Peyer's patch (tissue), 4 donors: ENCODE results near the gene RABEPK. TPM values are rescaled to one million over a fixed set of nuclear protein-coding genes. Genes with fewer than 3 reads are reported as not detected.

ENCODE experiments used
- DNase-seq, 3 donors: peaks; one replicate each; pipeline ENCODE4 v3.0.0-alpha.2; 2017 to 2019
- H3K27ac ChIP-seq, 4 donors: fragments of 200-600 bp; sonication (generic); one replicate each; pipeline ENCODE4 v1.5.1; 2016 to 2019
- H3K27me3 ChIP-seq, 2 donors: fragments of 200-600 bp; sonication (generic); one replicate each; pipeline ENCODE4 v1.5.1; 2019
- H3K36me3 ChIP-seq, 3 donors: fragments of 200-600 bp; sonication (generic); one replicate each; pipeline ENCODE4 v1.5.1; 2016 to 2019
- H3K4me1 ChIP-seq, 4 donors: fragments of 200-600 bp; sonication (generic); one replicate each; pipeline ENCODE4 v1.5.1; 2016 to 2019
- H3K4me3 ChIP-seq, 4 donors: fragments of 200-600 bp; sonication (generic); 1 replicate in 3 of 4; 2 replicates in 1 of 4; pipeline ENCODE4 v1.5.1; 2016 to 2019; ENCODE audit warnings: mild to moderate bottlenecking in 1 of 4
- H3K9me3 ChIP-seq, 4 donors: fragments of 200-600 bp; sonication (generic); one replicate each; pipeline ENCODE4 v1.5.1; 2016 to 2019; ENCODE audit warnings: mild to moderate bottlenecking in 1 of 4
- POLR2A ChIP-seq, 2 donors: fragments of 450-650 bp; IDR thresholded peaks; one replicate each; pipeline ENCODE4 v1.5.1; 2017; ENCODE audit warnings: antibody characterized with exemption in 2 of 2, mild to moderate bottlenecking in 2 of 2, moderate library complexity in 2 of 2
- total RNA-seq, 4 donors: library from RNA; depleted of rRNA; stranded (reverse); fragments of >200 nt; gene quantifications; one replicate each; pipeline ENCODE4 v1.1.0, GENCODE V29; 2016
- TF ChIP-seq, protein P1 (sequence below), 6 experiments: fragments of 450-650 bp in 4 of 6; fragments of 200-600 bp in 2 of 6; sonication (generic) in 1 of 6; IDR thresholded peaks; one replicate each; pipeline ENCODE4 v1.5.1; 2017 to 2019; ENCODE audit warnings: antibody characterized with exemption in 6 of 6, mild to moderate bottlenecking in 3 of 6, moderate library complexity in 1 of 6

Gene RABEPK
- 1 to 10 TPM; 6.3 to 9.2 (median 7.7) TPM for total RNA-seq

GRCh38 chr9:125200216-125201047 is at the start of gene RABEPK:
Gene RABEPK (plus strand): TSS chr9:125200542. CDS start chr9:125203014, 2,472 bp downstream.
- peak; percentile 92 to 97 (median 96) for DNase-seq
- TF ChIP-seq POLR2A (IDR thresholded peaks at IDR 0.05): peak; percentile 90
- TF ChIP-seq, protein P1, sequence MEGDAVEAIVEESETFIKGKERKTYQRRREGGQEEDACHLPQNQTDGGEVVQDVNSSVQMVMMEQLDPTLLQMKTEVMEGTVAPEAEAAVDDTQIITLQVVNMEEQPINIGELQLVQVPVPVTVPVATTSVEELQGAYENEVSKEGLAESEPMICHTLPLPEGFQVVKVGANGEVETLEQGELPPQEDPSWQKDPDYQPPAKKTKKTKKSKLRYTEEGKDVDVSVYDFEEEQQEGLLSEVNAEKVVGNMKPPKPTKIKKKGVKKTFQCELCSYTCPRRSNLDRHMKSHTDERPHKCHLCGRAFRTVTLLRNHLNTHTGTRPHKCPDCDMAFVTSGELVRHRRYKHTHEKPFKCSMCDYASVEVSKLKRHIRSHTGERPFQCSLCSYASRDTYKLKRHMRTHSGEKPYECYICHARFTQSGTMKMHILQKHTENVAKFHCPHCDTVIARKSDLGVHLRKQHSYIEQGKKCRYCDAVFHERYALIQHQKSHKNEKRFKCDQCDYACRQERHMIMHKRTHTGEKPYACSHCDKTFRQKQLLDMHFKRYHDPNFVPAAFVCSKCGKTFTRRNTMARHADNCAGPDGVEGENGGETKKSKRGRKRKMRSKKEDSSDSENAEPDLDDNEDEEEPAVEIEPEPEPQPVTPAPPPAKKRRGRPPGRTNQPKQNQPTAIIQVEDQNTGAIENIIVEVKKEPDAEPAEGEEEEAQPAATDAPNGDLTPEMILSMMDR (IDR thresholded peaks at IDR 0.05): no peak
- peak within 1 kb of the TSS; percentile 52 to 84 (median 61) for H3K4me3 ChIP-seq
- peak within 1 kb of the TSS; percentile 85 to 95 (median 89) for H3K27ac ChIP-seq
- no peaks in the 10 kb centered on the region for H3K27me3 ChIP-seq
- no peaks in the 10 kb centered on the region for H3K9me3 ChIP-seq
- H3K4me1 ChIP-seq: peaks cover 0 to 6% (median 2%) of the 10 kb centered on the region in 4 donors
- peaks cover 0 to 9% (median 0%) of the 10 kb centered on the region in 3 donors for H3K36me3 ChIP-seq

- no peak for DNase-seq
- Histone ChIP-seq H3K4me3 (no peak overlapping the region), H3K27me3 (no peaks in the 10 kb centered on the region), H3K36me3 (peaks cover 0 to 60% (median 0%) of the 10 kb centered on the region in 3 donors), H3K27ac (no peak overlapping the region), H3K4me1 (no peaks in the 10 kb centered on the region), H3K9me3 (no peaks in the 10 kb centered on the region)
- TF ChIP-seq, protein P1 (IDR thresholded peaks at IDR 0.05): no peak
- no peak for TF ChIP-seq POLR2A (IDR thresholded peaks at IDR 0.05)
Measured at GRCh38 chr9:125151730-125152129, 48.6 kb upstream of the RABEPK start.

DNA sequence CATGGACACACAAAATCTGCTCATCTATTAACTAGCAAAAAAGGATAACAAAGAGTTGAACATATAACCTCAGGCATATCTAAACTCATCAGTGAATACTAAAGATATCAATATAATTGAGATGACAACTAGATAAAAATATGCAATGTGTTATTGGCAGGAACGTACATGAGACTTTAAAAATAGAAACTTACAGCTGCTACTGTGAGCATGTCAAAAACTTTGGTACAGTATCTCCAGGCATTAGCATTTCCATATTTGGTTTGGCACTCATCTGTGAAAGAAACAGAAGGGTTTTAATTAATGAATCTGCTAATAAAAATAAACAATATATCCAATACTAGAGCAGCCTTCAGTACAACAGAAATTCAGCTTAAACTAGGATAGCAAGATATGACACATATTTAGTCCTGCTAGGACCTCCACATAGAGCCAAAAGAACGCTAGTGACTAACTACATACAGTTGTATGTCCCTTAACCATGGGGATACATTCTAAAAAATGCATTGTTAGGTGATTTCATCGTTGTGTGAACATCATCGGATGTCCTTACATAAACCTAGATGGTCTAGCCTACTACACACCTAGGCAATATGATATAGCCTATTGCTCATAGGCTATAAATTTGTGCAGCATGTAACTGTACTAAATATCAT is 46.5 kb upstream of the RABEPK start:
- H3K9me3 ChIP-seq: no peaks in the 10 kb centered on the region
- no peaks in the 10 kb centered on the region for H3K27me3 ChIP-seq
- DNase-seq: no peak
- no peaks in the 10 kb centered on the region for H3K4me1 ChIP-seq
- peaks cover 0 to 71% (median 0%) of the 10 kb centered on the region in 3 donors for H3K36me3 ChIP-seq
- no peak overlapping the region for H3K4me3 ChIP-seq
- TF ChIP-seq, protein P1 (IDR thresholded peaks at IDR 0.05): no peak
- TF ChIP-seq POLR2A (IDR thresholded peaks at IDR 0.05): no peak
- H3K27ac ChIP-seq: no peak overlapping the region

- no peaks in the 10 kb centered on the region for H3K27me3 ChIP-seq
- H3K36me3 ChIP-seq: peaks cover 0 to 48% (median 0%) of the 10 kb centered on the region in 3 donors
- H3K4me1 ChIP-seq: peaks cover 0 to 18% (median 0%) of the 10 kb centered on the region in 4 donors
- H3K9me3 ChIP-seq: no peaks in the 10 kb centered on the region
- no peak overlapping the region for H3K27ac ChIP-seq
- no peak for DNase-seq
- H3K4me3 ChIP-seq: no peak overlapping the region
- no peak for TF ChIP-seq POLR2A (IDR thresholded peaks at IDR 0.05)
- TF ChIP-seq, protein P1 (IDR thresholded peaks at IDR 0.05): no peak
Measured at GRCh38 chr9:125156551-125156950, 43.8 kb upstream of the RABEPK start.

- Histone ChIP-seq H3K27me3 (no peaks in the 10 kb centered on the region), H3K4me1 (peaks cover 0 to 19% (median 0%) of the 10 kb centered on the region in 4 donors), H3K27ac (peak overlapping the region in 2 of 4 donors; percentile 28 to 32), H3K4me3 (no peak overlapping the region), H3K9me3 (no peaks in the 10 kb centered on the region), H3K36me3 (peaks cover 0 to 11% (median 0%) of the 10 kb centered on the region in 3 donors)
- no peak for DNase-seq
- TF ChIP-seq POLR2A (IDR thresholded peaks at IDR 0.05): no peak
- TF ChIP-seq, protein P1 (IDR thresholded peaks at IDR 0.05): no peak
Measured at GRCh38 chr9:125160750-125161149, 39.6 kb upstream of the RABEPK start.
